NK-92 (cell line): Measurements from ENCODE around the gene ZNF578.
"Not testable (repeated sequence)": the region's sequence is repeated elsewhere in the genome, so short reads cannot be mapped to it uniquely, and the experiment has no call there.

Source experiments
- DNase-seq: peaks from one replicate; lab custom pipeline; 2025; ENCODE audit not compliant: unreplicated experiment; lab: John Stamatoyannopoulos, UW

The ZNF578 gene

GRCh38 chr19:52507266-52507665 lies 53.9 kb downstream of the ZNF578 start:
- no peak for DNase-seq

GRCh38 chr19:52516191-52516590 lies 62.8 kb downstream of the ZNF578 start:
- no peak for DNase-seq

GRCh38 chr19:52518646-52519045 lies 65.3 kb downstream of the ZNF578 start:
- DNase-seq, result no peak

GRCh38 chr19:52519175-52519574 lies 65.8 kb downstream of the ZNF578 start:
- not testable (repeated sequence) for DNase-seq

GRCh38 chr19:52520013-52520412 lies 66.7 kb downstream of the ZNF578 start:
- no peak for DNase-seq

- no peak for DNase-seq
Observed at GRCh38 chr19:52522551-52522950, 69.2 kb downstream of the ZNF578 start.

GRCh38 chr19:52524086-52524485 lies 70.7 kb downstream of the ZNF578 start:
- DNase-seq, result no peak

- peak; percentile 80 for DNase-seq
Observed at GRCh38 chr19:52527134-52527955, 74.0 kb downstream of the ZNF578 start, which contains the start of gene ZNF808. ZNF808 (plus strand) TSS chr19:52527668; CDS start chr19:52543285, 15,617 bp downstream.

- DNase-seq, result no peak
Observed at GRCh38 chr19:52527956-52528351, 74.6 kb downstream of the ZNF578 start.

GRCh38 chr19:52532480-52532879 lies 79.1 kb downstream of the ZNF578 start:
- no peak for DNase-seq

GRCh38 chr19:52533901-52534300 lies 80.5 kb downstream of the ZNF578 start:
- DNase-seq, result no peak

- not testable (repeated sequence) for DNase-seq
Observed at GRCh38 chr19:52535385-52535770, 82.0 kb downstream of the ZNF578 start.

- peak; percentile 28 for DNase-seq
Observed at GRCh38 chr19:52535771-52536447, 82.6 kb downstream of the ZNF578 start.

GRCh38 chr19:52536448-52536800 lies 83.1 kb downstream of the ZNF578 start:
- DNase-seq, result no peak

- not testable (repeated sequence) for DNase-seq
Observed at GRCh38 chr19:52538815-52539214, 85.5 kb downstream of the ZNF578 start.

GRCh38 chr19:52541176-52541575 lies 87.8 kb downstream of the ZNF578 start:
- not testable (repeated sequence) for DNase-seq

- no peak for DNase-seq
Observed at GRCh38 chr19:52541608-52542007, 88.3 kb downstream of the ZNF578 start.

- DNase-seq, result not testable (repeated sequence)
Observed at GRCh38 chr19:52542541-52542940, 89.2 kb downstream of the ZNF578 start.

GRCh38 chr19:52542984-52543664 lies 89.8 kb downstream of the ZNF578 start:
- DNase-seq, result no peak

GRCh38 chr19:52554216-52554971 lies 101.0 kb downstream of the ZNF578 start:
- DNase-seq, result no peak
